Right lobe of liver (tissue), 6 donors: ENCODE measurements around the gene CLCA4. TPM values are rescaled to one million over a fixed set of nuclear protein-coding genes. Genes with fewer than 3 reads are reported as not detected.

Source experiments
- ATAC-seq, 4 donors: fragments of 200-7000 bp; cut with Tn5 transposase; one replicate each; pipeline ENCODE4 v1.9.1; 2020; ENCODE audit warnings: mild to moderate bottlenecking in 4 of 4, moderate library complexity in 4 of 4
- DNase-seq, 3 donors: peaks; one replicate each; pipeline ENCODE4 v3.0.0-alpha.2; 2020
- H3K27ac ChIP-seq, 3 donors: fragments of 200-600 bp; one replicate each; pipeline ENCODE4 v1.8.0; 2022
- H3K27me3 ChIP-seq, 2 donors: fragments of 200-600 bp; one replicate each; pipeline ENCODE4 v1.8.0; 2022
- H3K36me3 ChIP-seq, 4 donors: fragments of 200-600 bp; sonication (generic) in 1 of 4; one replicate each; pipeline versions ENCODE4 v1.5.1 to v1.8.0; 2017 to 2022; ENCODE audit warnings: control low read depth in 1 of 4
- H3K4me1 ChIP-seq, 4 donors: fragments of 200-600 bp; sonication (generic) in 1 of 4; one replicate each; pipeline versions ENCODE4 v1.5.1 to v1.8.0; 2017 to 2022; ENCODE audit warnings: control low read depth in 1 of 4
- H3K4me3 ChIP-seq, 3 donors: fragments of 200-600 bp; one replicate each; pipeline ENCODE4 v1.8.0; 2022
- H3K9me3 ChIP-seq, 4 donors: fragments of 200-600 bp; sonication (generic) in 1 of 4; one replicate each; pipeline versions ENCODE4 v1.5.1 to v1.8.0; 2017 to 2022; ENCODE audit warnings: control low read depth in 1 of 4
- POLR2A ChIP-seq: fragments of 450-650 bp; IDR thresholded peaks from one replicate; pipeline ENCODE4 v1.6.1; 2017; ENCODE audit warnings: antibody characterized with exemption, mild to moderate bottlenecking
- WGBS: methylation state at CpG from one replicate; pipeline ENCODE4 v1.1.6; 2018; ENCODE audit warnings: low coverage, low lambda C conversion rate; ENCODE audit not compliant: insufficient coverage; ENCODE audit errors: missing lambda C conversion rate; 5-methylcytosine and 5-hydroxymethylcytosine counted together
- intact Hi-C, 2 donors: fragments of 100-400 bp; cut with DNase I; formaldehyde crosslinking; loops; one replicate each; pipeline versions ENCODE4 v1.11.2 to v1.14.1; 2022
- total RNA-seq, 6 experiments: library from RNA; depleted of rRNA in 2 of 6; stranded (reverse); fragments of >200 nt in 2 of 6; fragmentation: NEBNext Ultra II Directional in 3 of 6; extraction: Animal tissue kit (Norgen Biotek cat#: 25700) in 3 of 6; gene quantifications; one replicate each; pipeline versions ENCODE4 v1.1.0 to v1.2.4, GENCODE V29; 2016 to 2023
- TF ChIP-seq, protein P1 (sequence below), 4 donors: fragments of 200-600 bp in 3 of 4; fragments of 450-650 bp in 1 of 4; IDR thresholded peaks; one replicate each; pipeline versions ENCODE4 v1.5.1 to v1.8.0; 2016 to 2022; ENCODE audit warnings: antibody characterized with exemption in 4 of 4, mild to moderate bottlenecking in 2 of 4
- donor health status: DM: no; HTN: yes; CAD: no.
- donor health status: DM: no; HTN: no; CAD: no.
- donor health status: DM: no; HTN: no; CAD: no.
- donor health status: DM: no; HTN: yes; CAD: no.
- donor health status: DM: no; HTN: yes; CAD: no.

Gene CLCA4
- total RNA-seq, 6 experiments from 2014 or later, result 0.07 TPM; not detected in 5

DNA sequence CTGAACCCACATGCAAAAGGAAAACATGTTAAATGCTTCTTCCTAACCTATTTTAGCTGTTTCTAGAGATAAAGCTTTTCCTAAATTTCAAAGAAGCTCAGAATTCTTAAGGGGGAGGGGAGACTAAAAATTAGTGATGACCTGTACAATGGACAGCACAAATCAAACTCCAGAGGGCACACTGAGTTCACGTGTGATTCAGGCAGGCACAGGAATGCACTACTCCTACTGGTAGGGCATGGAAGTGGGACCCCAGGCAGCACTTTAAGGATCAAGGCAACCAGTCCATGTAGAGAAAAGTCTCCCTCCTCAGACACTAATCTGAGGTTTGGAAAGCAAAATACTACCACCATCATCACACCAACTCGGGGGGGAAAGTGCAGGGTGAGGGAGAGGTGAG, 31.3 kb upstream of the CLCA4 start:
- ATAC-seq, result peak; percentile 45 to 71 (median 58)
- no peaks in the 10 kb centered on the region for H3K4me1 ChIP-seq

DNA sequence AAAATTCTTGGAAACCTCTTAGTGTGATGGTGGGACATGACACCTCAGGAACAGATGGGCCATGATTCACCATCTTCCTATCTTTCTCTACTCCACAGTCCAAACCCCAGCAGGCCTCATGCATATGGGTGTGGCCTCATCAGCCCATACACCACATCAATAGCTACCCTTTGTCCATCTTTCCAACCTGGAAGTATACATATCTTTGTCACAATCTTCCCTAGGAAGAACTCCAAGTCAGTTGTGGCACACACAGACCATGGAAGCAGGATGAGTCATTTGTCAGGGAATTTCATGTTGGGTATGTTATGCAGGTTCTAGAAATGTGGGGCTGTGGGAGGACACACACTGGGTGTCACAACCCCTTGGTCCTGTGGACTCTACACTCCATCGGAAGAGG, 30.5 kb upstream of the CLCA4 start:
- intact Hi-C loops, result no loop called here

More for the DNA sequence above, 31.3 kb upstream of the CLCA4 start:
- Histone ChIP-seq H3K27ac (no peak overlapping the region), H3K9me3 (no peaks in the 10 kb centered on the region), H3K27me3 (no peaks in the 10 kb centered on the region), H3K4me3 (no peak overlapping the region), H3K36me3 (no peaks in the 10 kb centered on the region)
- 36% methylated on average over 2 of the region's 2 CpGs for WGBS
- TF ChIP-seq POLR2A, result no peak
- TF ChIP-seq, protein P1, sequence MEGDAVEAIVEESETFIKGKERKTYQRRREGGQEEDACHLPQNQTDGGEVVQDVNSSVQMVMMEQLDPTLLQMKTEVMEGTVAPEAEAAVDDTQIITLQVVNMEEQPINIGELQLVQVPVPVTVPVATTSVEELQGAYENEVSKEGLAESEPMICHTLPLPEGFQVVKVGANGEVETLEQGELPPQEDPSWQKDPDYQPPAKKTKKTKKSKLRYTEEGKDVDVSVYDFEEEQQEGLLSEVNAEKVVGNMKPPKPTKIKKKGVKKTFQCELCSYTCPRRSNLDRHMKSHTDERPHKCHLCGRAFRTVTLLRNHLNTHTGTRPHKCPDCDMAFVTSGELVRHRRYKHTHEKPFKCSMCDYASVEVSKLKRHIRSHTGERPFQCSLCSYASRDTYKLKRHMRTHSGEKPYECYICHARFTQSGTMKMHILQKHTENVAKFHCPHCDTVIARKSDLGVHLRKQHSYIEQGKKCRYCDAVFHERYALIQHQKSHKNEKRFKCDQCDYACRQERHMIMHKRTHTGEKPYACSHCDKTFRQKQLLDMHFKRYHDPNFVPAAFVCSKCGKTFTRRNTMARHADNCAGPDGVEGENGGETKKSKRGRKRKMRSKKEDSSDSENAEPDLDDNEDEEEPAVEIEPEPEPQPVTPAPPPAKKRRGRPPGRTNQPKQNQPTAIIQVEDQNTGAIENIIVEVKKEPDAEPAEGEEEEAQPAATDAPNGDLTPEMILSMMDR (IDR thresholded peaks at IDR 0.05), result peak in 1 of 4 donors; percentile 19
- no peak for DNase-seq
- intact Hi-C loops, result no loop called here

DNA sequence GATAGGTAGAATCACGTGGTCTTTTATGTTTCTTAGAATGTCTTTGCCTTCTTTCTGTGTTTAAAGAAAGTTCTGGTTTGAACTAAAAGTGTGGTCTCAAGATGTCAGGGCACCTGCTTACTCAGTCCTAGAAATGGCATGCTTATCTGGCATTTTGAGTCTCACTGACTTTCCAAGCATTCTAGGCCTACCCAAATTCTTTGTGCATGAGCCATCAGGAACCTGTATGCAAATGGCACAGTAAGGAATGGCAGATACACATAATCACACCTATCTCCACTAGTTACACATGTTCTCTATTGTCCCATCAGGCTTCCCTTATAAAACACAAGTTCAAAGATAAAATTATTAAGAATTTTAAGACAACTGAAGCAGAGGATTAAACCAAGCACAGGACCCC, 29.5 kb upstream of the CLCA4 start:
- Histone ChIP-seq H3K27ac (no peak overlapping the region), H3K4me3 (no peak overlapping the region), H3K36me3 (no peaks in the 10 kb centered on the region), H3K27me3 (no peaks in the 10 kb centered on the region), H3K4me1 (no peaks in the 10 kb centered on the region), H3K9me3 (no peaks in the 10 kb centered on the region)
- TF ChIP-seq, protein P1 (IDR thresholded peaks at IDR 0.05), result no peak
- TF ChIP-seq POLR2A, result no peak
- intact Hi-C loops, result no loop called here
- WGBS, result 39% methylated on average over 1 of the region's 1 CpG
- ATAC-seq, result no peak
- no peak for DNase-seq

More for the DNA sequence above, 30.5 kb upstream of the CLCA4 start:
- no peak for DNase-seq
- H3K27ac ChIP-seq, result no peak overlapping the region
- H3K4me1 ChIP-seq, result no peaks in the 10 kb centered on the region
- H3K36me3 ChIP-seq, result no peaks in the 10 kb centered on the region
- H3K9me3 ChIP-seq, result no peaks in the 10 kb centered on the region
- WGBS, result 60% methylated on average over 1 of the region's 1 CpG
- H3K27me3 ChIP-seq, result no peaks in the 10 kb centered on the region
- TF ChIP-seq POLR2A, result no peak
- TF ChIP-seq, protein P1 (IDR thresholded peaks at IDR 0.05), result no peak
- H3K4me3 ChIP-seq, result no peak overlapping the region
- ATAC-seq, result no peak

DNA sequence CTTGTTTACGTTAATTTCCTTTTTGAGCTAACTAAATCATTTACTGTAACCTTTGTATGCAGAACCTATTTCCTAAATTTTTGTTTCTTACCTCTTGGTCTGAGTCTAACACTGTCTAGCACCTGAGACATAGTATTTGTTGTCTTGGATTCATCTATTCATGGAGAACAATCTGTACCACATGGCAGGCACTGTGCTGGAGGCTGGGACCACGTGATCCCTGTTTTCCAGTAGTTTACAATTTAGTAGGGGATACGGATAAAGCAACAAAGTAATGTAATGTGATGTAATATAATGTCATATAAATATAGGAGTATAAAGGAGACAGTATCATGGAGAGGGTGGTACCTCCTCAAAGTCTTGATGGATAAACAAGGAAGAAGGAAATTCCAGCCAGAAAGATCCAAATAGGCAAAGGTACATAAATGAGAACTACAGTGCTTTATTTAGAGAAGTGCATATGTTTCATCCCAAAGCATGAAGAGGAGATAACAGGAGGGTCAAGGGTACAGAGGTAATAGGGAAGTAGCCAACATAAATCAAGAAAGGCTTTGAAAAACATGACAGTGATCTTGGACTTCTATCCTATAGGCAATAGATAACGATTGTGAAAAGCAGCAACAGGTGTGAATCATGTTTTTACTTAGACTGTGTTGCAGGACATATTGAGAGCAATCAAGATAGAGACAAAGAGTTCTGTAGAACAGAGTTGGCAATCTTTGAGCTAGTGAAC, 25.9 kb upstream of the CLCA4 start:
- WGBS, result 43% methylated on average over 4 of the region's 4 CpGs
- no peaks in the 10 kb centered on the region for H3K27me3 ChIP-seq
- H3K27ac ChIP-seq, result no peak overlapping the region
- DNase-seq (no peak), ATAC-seq (no peak)
- H3K36me3 ChIP-seq, result no peaks in the 10 kb centered on the region
- no peak overlapping the region for H3K4me3 ChIP-seq
- H3K4me1 ChIP-seq, result no peaks in the 10 kb centered on the region
- intact Hi-C loops, result no loop called here
- no peaks in the 10 kb centered on the region for H3K9me3 ChIP-seq
- TF ChIP-seq POLR2A, result no peak
- TF ChIP-seq, protein P1 (IDR thresholded peaks at IDR 0.05), result no peak
